Dedifferentiated amniotic fluid mesenchymal stem cell (primary cell): Measurements from ENCODE around the gene UMOD.
A peak's percentile ranks its signal among the peaks of the same experiment; 100 is the strongest.

Experiments
- DNase-seq: peaks from one replicate; pipeline ENCODE4 v3.0.0-alpha.2; 2016; ENCODE audit errors: extremely low spot score

UMOD gene

DNA sequence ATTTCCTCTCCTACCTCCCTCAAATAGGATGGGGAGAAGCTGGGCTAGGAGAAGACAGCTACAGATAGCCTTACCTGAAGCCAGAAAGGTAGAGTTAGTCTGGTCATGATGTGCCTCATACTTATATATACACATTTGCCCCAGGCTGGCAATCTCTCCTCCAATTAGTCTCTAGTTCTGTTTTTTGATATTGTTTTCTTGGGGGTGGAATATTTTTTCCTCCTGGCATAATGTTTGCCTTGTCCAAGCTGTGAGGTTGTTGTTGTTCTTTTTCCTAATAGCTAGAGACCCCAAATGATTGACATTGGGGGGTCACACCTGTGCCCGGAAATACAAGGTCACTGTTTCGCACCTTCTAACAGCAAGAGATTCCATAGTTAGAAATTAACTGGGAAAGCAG is at the start of gene UMOD:
Gene UMOD (minus strand): TSS at position 101 of the 400 bp plus-strand sequence. CDS start 1,978 bp downstream, outside the sequence.
- DNase-seq: no peak

DNA sequence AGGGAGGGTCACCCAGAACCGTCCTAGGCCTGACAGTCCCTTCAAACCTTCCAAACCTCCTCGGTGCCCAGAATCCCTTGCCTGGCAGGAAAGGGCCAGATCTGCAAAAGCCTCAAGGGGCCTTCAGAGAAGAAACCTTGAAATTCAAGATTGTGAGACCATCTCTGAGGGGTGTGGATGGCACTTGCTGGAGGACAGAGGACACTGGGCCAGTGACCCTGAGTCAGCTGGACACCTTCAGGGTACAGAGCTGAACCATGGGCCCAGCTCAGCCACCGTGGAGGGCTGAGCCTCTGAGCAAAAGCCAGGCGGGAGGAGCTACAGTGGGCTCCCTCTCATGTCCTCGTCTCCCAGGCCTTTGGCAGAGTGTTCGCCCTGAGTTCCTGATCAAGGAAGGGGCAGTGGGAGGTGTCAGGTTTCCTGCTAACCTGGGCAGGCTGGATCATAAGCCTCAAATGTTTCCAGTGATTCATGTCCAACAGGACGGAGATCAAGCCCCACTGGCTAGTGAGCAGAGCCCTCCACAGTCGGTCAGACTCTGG is 49.0 kb upstream of the UMOD start:
- DNase-seq: no peak

DNA sequence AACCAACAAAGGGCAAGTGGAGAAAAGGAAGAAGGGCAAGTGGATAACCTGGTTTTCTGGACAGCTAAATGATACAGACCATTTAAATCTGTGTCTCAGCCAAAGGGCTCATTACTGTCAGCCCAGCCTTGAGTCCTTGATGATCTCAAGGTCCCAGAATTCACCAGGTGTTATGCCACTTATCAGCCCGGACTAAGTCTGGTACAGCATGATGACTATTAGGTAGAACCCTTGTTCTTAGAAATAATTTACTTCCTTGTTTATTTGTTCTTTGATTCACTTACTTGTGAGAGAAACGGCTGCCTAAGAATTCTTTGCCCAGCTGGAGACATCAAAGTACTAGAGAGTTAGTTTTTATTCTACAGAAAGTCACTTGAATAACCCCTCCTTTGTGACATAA is 48.6 kb upstream of the UMOD start:
- no peak for DNase-seq

DNA sequence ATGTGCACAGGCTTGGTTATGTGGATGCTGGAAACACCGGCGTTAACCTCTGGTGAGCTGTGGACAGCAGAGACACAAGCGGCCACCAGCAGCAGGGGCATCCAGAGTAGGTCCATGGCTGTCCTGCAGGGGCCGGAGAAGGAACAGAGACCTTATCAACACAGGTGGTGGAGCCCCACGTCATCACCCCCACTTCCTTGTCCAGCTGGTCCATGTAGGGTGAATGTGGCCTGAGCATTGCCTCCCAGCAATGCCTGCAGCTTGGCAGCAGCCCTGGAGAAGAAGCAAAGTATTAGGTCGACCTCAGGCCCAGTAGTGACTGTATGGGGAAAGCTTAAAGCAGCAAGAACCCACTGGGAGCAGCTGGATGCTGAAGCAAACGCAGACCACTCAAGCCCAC is 46.7 kb upstream of the UMOD start:
- no peak for DNase-seq

DNA sequence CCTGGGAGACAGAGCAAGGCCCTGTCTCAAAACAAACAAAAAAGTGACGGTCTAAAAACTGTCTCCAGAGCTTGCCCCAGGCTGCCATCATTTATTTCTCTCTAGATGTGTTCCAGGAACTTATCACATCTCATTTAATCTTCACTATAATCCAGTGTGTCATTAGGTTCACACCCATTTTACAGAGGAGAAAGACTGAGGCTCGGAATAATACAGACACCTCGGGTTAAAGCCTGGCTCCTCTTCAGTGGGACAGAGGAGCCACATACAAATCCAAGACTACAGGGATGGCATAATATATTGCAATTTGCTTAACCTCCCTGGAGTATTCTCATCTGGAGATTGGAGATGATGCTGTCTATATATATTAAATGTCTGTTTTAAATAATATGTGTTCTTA is 46.1 kb upstream of the UMOD start:
- no peak for DNase-seq

DNA sequence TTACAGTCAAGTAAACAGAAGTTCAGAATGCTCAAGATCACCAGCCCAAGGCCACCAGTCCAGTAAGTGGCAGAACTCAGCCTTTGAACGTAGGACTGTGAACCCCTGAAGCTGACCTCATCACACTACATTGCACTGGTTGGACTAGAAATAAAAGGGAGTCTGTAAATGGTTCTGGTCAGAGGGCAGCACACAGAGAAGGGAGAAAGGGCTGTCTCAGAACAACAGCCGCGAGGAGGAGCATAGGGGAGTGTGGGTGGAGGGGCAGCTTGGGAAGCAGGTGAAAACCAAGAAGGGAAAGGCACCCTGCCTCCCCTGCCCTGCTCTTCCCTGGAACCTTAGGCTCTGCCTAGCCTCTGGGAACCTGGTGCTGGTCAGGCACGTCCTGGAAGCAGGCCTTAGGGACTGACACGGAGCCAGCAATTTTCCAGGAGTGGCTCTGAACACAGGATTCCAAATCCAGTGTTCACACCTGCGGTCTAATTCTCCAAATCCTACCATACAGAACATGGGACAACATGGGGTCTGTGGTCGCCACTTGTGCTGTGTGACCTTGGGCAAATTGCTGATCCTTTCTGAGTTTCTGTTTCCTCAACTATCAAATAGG is 45.1 kb upstream of the UMOD start:
- no peak for DNase-seq

DNA sequence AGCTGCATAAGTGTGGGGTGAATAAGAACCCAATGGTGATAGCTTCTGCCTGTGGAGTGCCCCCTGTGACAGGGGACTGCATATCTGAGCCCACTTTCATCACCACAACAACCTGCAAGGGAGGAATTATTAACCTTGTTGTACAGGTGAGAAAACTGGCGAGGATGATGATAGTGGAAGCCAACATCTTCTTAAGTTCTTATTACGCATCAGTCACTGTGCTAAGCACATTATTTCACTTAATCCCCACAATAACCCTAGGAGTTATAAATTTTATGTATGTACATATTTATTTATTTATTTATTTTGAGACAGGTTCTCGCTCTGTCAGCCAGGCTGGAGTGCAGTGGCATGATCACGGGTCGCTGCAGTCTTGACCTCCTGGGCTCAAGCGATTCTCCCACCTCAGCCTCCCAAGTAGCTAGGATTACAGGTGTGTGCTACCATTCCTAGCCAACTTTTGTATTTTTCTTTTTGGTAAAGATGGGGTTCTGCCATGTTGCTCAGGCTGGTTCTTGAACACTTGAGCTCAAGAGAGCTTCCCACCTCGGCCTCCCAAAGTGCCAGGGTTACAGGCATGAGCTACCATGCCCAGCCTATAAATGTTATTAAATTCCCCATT is 44.4 kb upstream of the UMOD start:
- DNase-seq: no peak

DNA sequence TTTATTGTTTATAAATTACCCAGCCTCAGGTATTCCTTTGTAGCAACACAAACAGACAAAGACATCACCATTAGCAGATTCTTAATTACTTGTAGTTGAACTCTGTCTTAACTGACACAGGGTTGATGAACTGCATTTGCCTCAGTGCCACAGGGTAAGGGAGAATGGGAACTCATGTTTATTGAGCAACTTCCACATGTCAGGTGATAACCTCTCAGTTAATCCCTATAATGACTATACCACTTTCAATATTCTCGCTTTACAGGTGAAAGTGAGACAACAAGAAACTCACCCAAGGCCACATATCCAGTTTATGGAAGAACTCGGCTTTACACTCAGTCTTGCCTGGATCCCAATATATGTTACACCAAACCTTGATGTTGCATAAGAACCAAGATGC is 43.4 kb upstream of the UMOD start:
- DNase-seq: no peak

DNA sequence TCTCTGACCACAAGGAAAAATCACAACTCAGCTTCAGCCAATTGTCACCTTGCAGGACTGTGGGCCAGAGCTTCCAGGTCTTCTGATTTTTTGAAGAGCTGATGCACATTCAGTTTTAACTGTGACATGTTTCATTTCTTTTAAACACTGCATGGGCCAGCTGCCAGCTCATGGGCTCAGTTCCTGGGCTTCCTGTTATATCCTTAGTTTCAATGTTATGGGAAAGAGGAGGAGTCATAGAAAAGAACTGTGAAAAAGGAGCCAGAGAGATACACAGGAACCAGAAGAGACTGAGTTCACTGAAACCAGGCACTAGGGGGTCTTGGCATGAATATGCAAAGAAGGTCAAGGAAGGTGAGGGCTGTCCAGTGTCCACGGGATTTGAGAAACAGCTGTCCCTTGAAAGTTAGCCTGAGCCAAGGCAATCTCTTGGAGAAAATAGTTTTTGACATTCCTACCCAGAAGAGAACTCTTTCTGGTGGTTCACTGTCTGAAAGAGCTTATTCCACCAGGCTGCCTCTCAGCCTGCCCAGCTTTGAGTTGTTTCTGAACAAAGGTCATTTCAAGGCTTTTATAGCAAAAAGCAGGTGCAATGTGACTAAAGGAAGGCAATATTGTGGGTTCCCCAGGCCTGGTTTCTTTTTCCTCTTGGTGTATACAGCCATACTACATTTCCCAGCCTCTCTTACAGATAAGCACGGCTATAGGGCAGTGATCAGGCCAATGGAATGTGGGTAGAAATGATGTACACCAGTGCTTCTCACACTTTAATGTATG is 41.5 kb upstream of the UMOD start:
- DNase-seq: no peak

DNA sequence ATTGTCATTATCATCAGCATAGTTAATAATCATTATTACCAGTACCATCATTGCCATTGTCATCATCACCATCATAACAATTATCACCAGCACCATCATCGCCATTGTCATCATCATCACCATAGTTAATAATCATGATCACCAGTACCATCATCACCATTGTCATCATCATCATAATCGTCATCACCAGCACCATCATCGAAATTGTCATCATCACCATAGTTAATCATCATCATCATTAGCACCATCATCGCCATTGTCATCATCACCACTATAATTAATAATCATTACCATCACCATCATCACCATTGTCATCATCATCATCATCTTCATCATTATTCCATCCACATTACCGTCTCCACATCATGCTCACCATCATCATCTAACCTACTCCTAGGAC is 38.5 kb upstream of the UMOD start:
- DNase-seq: no peak

DNA sequence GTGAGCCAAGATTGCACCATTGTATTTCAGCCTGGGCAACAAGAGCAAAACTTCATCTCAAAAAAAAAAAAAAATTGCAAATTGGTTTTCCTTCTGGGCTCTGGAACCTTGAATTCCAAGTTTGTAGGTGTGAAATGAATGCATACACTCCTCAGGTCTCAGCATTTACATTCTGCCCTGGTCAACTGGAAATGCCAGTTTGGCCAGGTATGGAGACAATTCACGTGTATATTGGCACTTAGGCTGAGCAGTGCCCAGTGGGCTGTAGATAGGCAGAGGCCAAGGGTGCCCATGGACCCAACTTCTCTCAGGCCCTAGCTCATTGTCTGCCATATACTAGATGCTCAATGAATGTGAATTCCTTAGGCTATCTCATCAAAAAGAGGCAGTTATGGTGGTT is 36.3 kb upstream of the UMOD start:
- DNase-seq: no peak

DNA sequence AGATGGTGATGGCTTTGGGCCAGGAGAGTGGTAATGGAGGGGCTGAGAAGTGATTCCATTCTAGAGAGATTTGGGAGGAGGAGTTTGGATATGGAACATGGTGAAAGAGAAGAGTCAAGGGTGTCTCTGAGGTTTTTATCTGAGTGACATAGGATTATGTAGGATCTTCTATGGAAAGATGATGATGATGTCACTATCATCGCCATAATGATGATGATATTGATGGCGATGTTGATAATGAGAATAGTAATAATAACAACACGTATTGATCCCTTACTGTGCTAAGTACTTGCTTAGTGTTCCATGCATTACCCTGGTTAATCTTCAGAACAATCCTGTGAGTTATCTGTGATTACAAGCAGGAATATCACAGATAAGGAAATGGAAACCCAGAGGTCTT is 35.5 kb upstream of the UMOD start:
- no peak for DNase-seq

DNA sequence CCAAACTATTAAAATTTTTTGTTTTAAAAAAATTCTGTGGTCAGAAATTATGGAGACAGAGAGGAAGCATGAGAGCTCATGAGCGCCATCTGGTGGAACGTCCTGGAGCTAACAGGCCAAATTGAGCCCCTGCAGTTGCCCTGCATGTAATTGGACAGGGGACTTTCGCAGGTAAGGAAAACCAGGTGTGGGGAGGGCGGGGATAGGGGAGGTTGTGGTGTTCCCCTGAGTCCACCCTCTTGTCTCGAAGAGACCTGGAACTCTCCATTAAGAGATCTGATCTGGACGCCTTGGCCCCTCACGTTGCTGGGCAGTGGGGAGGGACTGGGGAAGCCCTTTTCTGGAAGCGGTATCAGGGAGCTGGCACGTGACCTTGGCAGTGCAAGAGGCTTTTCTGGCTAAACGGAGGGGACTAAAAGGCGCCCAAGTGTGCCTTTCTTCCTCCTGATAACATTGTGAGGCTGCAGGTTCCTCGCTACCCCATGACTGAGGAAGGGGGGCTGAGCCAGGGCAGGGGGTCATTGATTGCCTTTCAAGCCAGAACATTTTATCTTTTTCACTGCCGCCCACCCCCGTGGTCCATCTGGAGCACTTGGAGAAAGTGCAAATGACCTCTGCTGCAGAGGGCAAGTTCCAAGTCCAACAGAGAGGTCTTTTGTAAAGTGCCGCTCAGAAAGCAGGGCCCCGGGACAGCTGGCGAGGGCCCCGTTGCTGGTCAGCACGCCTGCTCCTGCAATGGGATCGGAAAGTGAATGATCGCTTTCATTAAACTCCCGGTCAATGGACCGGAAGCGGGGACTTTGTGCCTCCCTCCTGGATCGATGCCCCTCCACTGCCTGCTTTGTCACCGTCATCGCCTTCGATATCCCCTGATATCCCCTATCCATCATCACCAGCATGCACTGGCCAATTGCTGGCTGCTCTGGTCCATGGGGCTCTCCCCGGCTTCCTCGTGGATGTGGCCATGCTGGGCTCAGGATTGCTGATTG is 33.6 kb upstream of the UMOD start:
- peak; percentile 45 for DNase-seq

DNA sequence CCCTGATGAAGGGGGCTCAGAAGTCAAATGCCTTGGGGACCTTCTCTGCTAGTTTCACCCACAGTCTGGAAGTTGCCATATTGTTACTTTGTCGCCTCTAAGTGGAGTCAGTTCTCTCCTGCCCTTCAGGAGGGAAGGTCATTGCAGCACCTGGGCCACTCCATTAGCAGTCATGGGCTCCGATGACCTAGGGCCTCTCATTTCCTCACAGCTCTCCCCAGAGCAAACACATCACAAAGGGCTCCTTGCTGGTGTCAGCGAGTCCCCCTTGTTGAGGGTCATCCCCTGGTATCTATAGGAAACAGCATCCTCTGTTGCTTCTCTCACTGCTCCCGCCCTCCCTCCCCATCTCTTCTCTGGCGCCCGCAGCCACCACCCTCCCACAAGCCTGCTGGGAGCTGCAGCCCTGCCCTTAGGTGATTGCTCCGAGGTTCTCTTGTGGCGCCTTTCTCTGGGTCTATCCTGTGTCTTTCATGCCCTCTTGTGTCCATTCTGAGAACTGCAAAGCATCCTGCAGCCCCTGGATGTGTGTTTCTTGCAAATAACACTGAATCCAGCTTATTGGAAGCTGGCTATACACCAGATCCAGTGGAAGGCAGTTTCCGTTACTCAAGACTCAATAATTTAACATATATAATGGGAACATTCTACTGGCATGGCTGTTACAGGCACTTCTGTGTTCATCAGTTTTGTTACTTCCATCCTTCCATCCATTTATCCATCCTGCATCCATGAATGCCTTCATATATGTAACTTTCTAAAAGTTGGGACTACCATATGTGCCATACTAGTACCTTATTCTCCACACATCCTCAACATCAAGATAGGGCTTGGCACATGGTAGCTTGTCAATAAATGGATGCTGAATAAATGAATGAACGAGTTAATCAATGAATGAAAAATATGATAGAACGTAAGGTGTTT is 30.9 kb upstream of the UMOD start:
- DNase-seq: peak; percentile 42

DNA sequence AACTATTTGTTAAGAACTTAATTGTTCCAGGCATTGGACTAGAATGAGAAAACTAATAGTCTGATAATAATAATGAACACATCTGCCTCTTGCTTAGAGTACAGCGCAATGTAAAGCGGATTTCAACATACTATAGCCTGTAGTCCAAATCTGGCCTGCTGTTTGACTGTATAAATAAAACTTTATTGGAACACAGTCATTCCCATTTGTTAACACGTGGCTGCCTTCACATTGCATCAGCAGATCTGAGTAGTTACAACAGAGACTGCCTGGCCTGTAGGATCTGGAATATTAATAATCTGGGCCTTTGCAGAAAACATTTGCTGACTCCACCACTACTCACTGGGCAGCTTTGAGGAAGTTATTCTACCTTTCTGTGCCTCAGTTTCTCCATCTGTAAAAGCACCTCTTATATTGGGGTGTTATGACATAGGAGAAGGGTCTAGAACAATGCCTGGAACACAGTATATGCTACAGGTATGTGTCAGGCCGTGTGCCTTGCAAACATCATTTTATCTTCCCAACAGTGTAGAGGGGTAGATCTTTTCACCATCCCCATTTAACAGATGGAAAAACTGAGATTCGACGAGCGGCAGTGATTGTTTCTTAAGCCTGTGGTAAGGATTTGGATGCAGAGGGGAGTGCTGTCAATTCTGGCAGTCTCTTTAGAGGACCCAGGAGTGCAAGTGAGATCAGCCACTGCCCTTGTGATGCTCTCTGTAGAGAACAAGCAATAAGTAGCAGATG is 29.9 kb upstream of the UMOD start:
- DNase-seq: no peak

DNA sequence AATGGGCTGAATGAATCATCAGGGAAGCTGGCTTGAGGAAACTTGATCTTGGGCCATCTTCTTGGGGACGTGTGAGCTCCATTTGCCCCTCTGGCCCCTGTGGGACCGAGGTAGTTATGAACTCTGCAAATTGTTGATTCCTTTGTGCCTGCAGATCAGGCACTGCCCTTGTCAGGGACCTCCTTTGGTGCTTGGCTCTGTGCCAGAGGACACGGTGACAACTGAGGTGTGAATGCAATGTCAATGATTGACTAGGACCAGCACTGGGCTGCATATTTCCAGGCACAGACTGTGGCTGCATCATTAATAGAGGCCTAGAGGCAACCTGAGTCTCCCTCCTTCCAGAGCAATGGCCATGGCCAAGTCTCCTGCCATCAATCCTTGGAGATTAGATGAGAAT is 28.3 kb upstream of the UMOD start:
- DNase-seq: no peak

DNA sequence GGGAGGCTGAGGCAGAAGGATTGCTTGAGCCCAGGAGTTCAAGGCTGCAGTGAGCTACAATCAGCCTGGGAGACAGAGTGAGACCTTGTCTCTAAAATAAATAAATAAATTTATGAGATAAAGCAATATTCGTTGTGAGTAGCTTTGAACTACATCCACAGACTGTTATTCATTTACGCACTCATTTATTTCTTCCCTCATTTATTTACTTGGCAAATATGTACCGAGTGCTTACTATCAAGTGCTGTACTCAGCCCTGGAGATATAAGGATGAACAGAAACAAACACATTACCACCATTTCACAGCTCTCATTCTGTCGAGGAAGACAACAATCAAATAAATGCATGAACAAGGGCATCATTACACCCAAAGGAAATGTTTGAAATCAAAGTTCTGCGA is 24.7 kb upstream of the UMOD start:
- no peak for DNase-seq

DNA sequence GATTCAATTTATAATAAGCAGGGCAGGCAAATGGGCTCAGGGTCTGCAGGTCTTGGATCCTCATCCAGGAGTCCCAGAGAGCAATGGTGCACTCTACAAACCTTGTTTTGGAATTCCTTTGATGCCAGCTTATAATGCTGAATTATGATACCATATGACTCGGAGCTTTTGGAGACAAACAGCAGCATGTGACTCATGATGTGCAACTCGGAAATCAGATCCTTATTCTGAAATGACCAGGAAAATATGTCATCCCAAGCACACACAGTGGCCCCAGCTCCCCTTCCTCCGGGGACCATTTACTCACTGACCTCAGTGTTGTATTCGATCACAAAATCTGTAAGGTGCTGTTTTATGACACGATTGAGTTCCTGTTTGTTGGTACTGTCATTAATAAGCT is 20.2 kb upstream of the UMOD start:
- DNase-seq: no peak

DNA sequence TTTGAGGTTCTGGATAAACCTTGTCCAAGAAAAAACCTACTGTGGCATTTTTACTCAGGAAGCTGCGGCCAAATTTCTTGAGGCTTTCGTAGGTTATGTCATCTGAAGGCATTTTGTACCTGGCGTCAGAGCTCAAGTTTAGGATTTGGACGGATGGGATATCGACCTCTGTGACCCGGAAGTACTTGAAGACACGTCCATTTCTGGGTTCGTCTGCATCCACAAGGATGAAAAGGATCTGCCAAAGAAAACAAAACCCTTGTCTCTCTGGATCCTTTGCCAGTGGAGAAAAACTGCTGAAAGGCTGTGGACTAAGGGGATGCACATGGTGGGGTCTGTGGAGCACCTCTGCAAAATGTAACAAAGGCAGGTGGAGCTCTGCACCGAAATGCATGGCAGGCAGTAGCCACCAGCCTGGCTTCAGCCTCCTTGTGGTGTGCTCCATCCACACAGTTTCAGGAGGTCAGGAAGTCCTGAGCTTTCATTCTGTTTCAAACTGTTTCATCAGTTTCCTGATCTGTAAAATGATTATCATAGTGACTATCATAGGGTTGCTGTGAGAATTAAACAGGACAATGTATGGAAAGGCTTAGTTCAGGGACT is 17.0 kb upstream of the UMOD start:
- DNase-seq: no peak

DNA sequence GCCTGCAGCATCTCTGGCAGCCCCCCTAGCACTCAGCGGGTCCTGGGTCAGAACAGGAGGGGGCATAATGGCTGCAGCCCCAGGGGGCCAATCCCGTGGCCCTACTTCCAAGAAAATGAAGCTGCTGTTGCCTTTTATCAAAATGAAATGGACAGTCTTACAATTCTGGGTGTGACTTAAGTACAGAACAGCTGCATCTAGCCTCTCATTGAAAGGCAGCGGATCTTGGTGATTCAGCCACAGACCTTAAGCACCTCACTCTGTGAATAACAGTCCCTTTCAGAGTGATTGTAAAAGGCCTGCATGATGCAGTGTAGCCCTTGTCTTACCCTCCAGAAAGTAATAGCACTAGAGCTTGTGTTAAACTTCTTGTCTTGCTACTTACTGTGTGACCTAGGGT is 11.5 kb upstream of the UMOD start:
- no peak for DNase-seq
